HEK293 (cell line): ENCODE measurements around the gene ZFP3.

ENCODE experiments used
- CTCF ChIA-PET: fragments of 350-600 bp; formaldehyde crosslinking; extraction: SDS; loops from one replicate; lab custom pipeline; 2021; ENCODE audit warnings: antibody characterized with exemption; lab: Yijun Ruan, JAX
- POLR2A ChIA-PET: fragments of 300-600 bp; formaldehyde crosslinking; extraction: SDS; loops from one replicate; lab custom pipeline; 2020; ENCODE audit warnings: antibody characterized with exemption, inconsistent platforms; lab: Yijun Ruan, JAX
- H3K27ac ChIP-seq: fragments of 200-500 bp; sonication (Bioruptor generic); 2 replicates; pipeline ENCODE4 v1.5.1; 2014; ENCODE audit warnings: low read depth, low read length, control low read depth, inconsistent platforms; ENCODE audit errors: extremely low read depth
- H3K36me3 ChIP-seq, 2 experiments: fragments of 200-500 bp in 1 of 2; sonication (Bioruptor generic) in 1 of 2; 1 replicate in 1 of 2; 2 replicates in 1 of 2; pipeline ENCODE4 v1.5.1; 2014 to 2017; ENCODE audit warnings: inconsistent platforms in 2 of 2, low read length in 2 of 2; ENCODE audit not compliant: control insufficient read depth in 2 of 2, insufficient read depth in 1 of 2
- H3K4me1 ChIP-seq: fragments of 200-500 bp; sonication (Bioruptor generic); 2 replicates; pipeline ENCODE4 v1.5.1; 2014; ENCODE audit warnings: mild to moderate bottlenecking, low read length, inconsistent platforms; ENCODE audit not compliant: control insufficient read depth, insufficient read depth
- H3K4me3 ChIP-seq: 2 replicates; pipeline ENCODE4 v1.5.1; 2011; ENCODE audit warnings: low read depth, mild to moderate bottlenecking, control low read depth, low read length, moderate library complexity
- H3K9me3 ChIP-seq: fragments of 200-500 bp; sonication (Bioruptor generic); 2 replicates; pipeline ENCODE4 v1.5.1; 2014; ENCODE audit warnings: low read depth, low read length, inconsistent platforms; ENCODE audit not compliant: control insufficient read depth, insufficient read depth
- ELK4 ChIP-seq: IDR thresholded peaks from 2 replicates; pipeline ENCODE4 v1.6.1; 2011; ENCODE audit warnings: mild to moderate bottlenecking, low read depth, low read length, borderline replicate concordance
- GLIS2 ChIP-seq: fragments of 450-650 bp; formaldehyde crosslinking; IDR thresholded peaks from 2 replicates; pipeline ENCODE4 v1.5.1; 2016; ENCODE audit warnings: missing biosample characterization, missing genetic modification characterization
- HOXA7 ChIP-seq: sonication (generic); formaldehyde crosslinking; IDR thresholded peaks from 2 replicates; pipeline ENCODE4 v1.8.1; 2022; ENCODE audit warnings: missing genetic modification reagents, borderline replicate concordance
- PATZ1 ChIP-seq: fragments of 450-650 bp; formaldehyde crosslinking; IDR thresholded peaks from 2 replicates; pipeline ENCODE4 v1.5.1; 2016; ENCODE audit warnings: missing biosample characterization, missing genetic modification characterization
- PRDM2 ChIP-seq: fragments of 450-650 bp; formaldehyde crosslinking; IDR thresholded peaks from 2 replicates; pipeline ENCODE4 v1.5.1; 2016; ENCODE audit warnings: missing biosample characterization, missing genetic modification characterization, borderline replicate concordance
- SP3 ChIP-seq: fragments of 450-650 bp; formaldehyde crosslinking; IDR thresholded peaks from 2 replicates; pipeline ENCODE4 v1.5.1; 2016; ENCODE audit warnings: missing biosample characterization, missing genetic modification characterization
- ZFP3 ChIP-seq: fragments of 450-650 bp; formaldehyde crosslinking; IDR thresholded peaks from 2 replicates; pipeline ENCODE4 v1.5.1; 2016; ENCODE audit warnings: low read depth, missing biosample characterization, missing genetic modification characterization
- ZIC2 ChIP-seq: fragments of 450-650 bp; formaldehyde crosslinking; IDR thresholded peaks from 2 replicates; pipeline ENCODE4 v1.5.1; 2016; ENCODE audit warnings: missing biosample characterization, missing genetic modification characterization
- ZNF341 ChIP-seq: fragments of 450-650 bp; formaldehyde crosslinking; IDR thresholded peaks from 2 replicates; pipeline ENCODE4; 2016; ENCODE audit warnings: low read depth, missing biosample characterization, missing genetic modification characterization
- ZNF37A ChIP-seq: fragments of 450-650 bp; IDR thresholded peaks from 2 replicates; pipeline ENCODE4 v1.5.1; 2018; ENCODE audit warnings: missing biosample characterization, missing genetic modification characterization
- ZNF394 ChIP-seq: fragments of 450-650 bp; formaldehyde crosslinking; IDR thresholded peaks from 2 replicates; pipeline ENCODE4 v1.5.1; 2016; ENCODE audit warnings: missing biosample characterization, missing genetic modification characterization, mild to moderate bottlenecking, moderate library complexity, borderline replicate concordance
- ZNF548 ChIP-seq: fragments of 450-650 bp; formaldehyde crosslinking; IDR thresholded peaks from 2 replicates; pipeline ENCODE4 v1.5.1; 2016; ENCODE audit warnings: missing biosample characterization, missing genetic modification characterization
- ZNF561 ChIP-seq: fragments of 450-650 bp; IDR thresholded peaks from 2 replicates; pipeline ENCODE4 v1.5.1; 2018; ENCODE audit warnings: missing biosample characterization, missing genetic modification characterization, borderline replicate concordance
- ZNF571 ChIP-seq: fragments of 450-650 bp; formaldehyde crosslinking; IDR thresholded peaks from 2 replicates; pipeline ENCODE4 v1.5.0; 2017; ENCODE audit warnings: missing biosample characterization, missing genetic modification characterization
- ZNF600 ChIP-seq: fragments of 450-650 bp; formaldehyde crosslinking; IDR thresholded peaks from 2 replicates; pipeline ENCODE4 v1.5.1; 2016; ENCODE audit warnings: missing biosample characterization, missing genetic modification characterization
- ZNF624 ChIP-seq: fragments of 450-650 bp; formaldehyde crosslinking; IDR thresholded peaks from 2 replicates; pipeline ENCODE4 v1.5.1; 2017; ENCODE audit warnings: missing biosample characterization, missing genetic modification characterization
- ZNF792 ChIP-seq: fragments of 450-650 bp; formaldehyde crosslinking; IDR thresholded peaks from 2 replicates; pipeline ENCODE4 v1.5.1; 2016; ENCODE audit warnings: missing biosample characterization, missing genetic modification characterization

The ZFP3 gene

GRCh38 chr17:5032865-5033264 is 45.4 kb upstream of the ZFP3 start:
- H3K4me1 ChIP-seq, result 0 out of 2 replicates have a peak, but pooled peaks cover 2% of the 10 kb centered on the region
- no peak overlapping the region for H3K4me3 ChIP-seq
- CTCF ChIA-PET, result interaction anchor here (1.2 to 1.5 kb wide), 3 partner anchors 10 to 29 kb away, joined by 3 read pairs; no protein-coding TSS in a partner anchor
- POLR2A ChIA-PET, result no interaction called here
- H3K36me3 ChIP-seq, result no peaks in the 10 kb centered on the region
- TF ChIP-seq GLIS2 (tag by site-specific recombination) (0 out of 2 replicates have a peak, but pooled peaks have one; percentile 17), ELK4 (no peak), ZIC2 (0 out of 2 replicates have a peak, but pooled peaks have one; percentile 7)
- H3K27ac ChIP-seq, result no peak overlapping the region
- H3K9me3 ChIP-seq, result no peaks in the 10 kb centered on the region

- no peak overlapping the region for H3K27ac ChIP-seq
- TF ChIP-seq PATZ1 (tag by site-specific recombination) (no peak), ZNF341 (tag by site-specific recombination) (no peak), SP3 (tag by site-specific recombination) (no peak), ZFP3 (tag by site-specific recombination) (no peak), ZNF600 (no peak), ZNF571 (tag by site-specific recombination) (no peak), ZNF394 (tag by site-specific recombination) (no peak), PRDM2 (tag by site-specific recombination) (no peak), HOXA7 (CRISPR knock-in tag) (no peak), ZNF561 (tag by site-specific recombination) (no peak), ZNF37A (tag by site-specific recombination) (no peak), ZNF624 (tag by site-specific recombination) (no peak), ZNF548 (tag by site-specific recombination) (no peak), ZNF792 (no peak)
- TF ChIP-seq, all 188 proteins: peak for 0
- H3K9me3 ChIP-seq, result no peaks in the 10 kb centered on the region
- no peaks in the 10 kb centered on the region for H3K36me3 ChIP-seq
- POLR2A ChIA-PET, result no interaction called here
- CTCF ChIA-PET, result no interaction called here
- no peak overlapping the region for H3K4me3 ChIP-seq
- H3K4me1 ChIP-seq, result 0 out of 2 replicates have a peak, but pooled peaks cover 2% of the 10 kb centered on the region
Observed at GRCh38 chr17:5033352-5034015, 44.8 kb upstream of the ZFP3 start.
